HCT116 (cell line): ENCODE results near the gene CLRN3. TPM values are rescaled to one million over a fixed set of nuclear protein-coding genes. Genes with fewer than 3 reads are reported as not detected.

Experiments
- ATAC-seq: fragments of 200-7000 bp; cut with Tn5 transposase; 2 replicates; pipeline ENCODE4 v1.9.1; 2020; ENCODE audit warnings: mild to moderate bottlenecking, moderate library complexity
- BruUV-seq: library from RNA; stranded (reverse); fragments of 400-500 nt; replicated peaks from 2 replicates; lab custom pipeline; 2021; lab: Mats Ljungman, UMichigan
- CTCF ChIA-PET: fragments of 300-600 bp; sonication (Branson Sonifier 250); formaldehyde crosslinking; loops from one replicate; lab custom pipeline; 2021; ENCODE audit warnings: antibody characterized with exemption; lab: Charles Lee
- POLR2A ChIA-PET: fragments of 300-600, 350-600 bp; sonication (Branson Sonifier 250); formaldehyde crosslinking; loops from one replicate; lab custom pipeline; 2021; ENCODE audit warnings: antibody characterized with exemption; lab: Charles Lee
- RAD21 ChIA-PET, 2 experiments: fragments of 300-600 bp; sonication (Branson Sonifier 250); formaldehyde crosslinking; loops; one replicate each; lab custom pipeline; 2023; ENCODE audit warnings: low total read pairs in 2 of 2; ENCODE audit not compliant: uncharacterized antibody in 2 of 2, unreplicated experiment in 2 of 2, low non-redundant PET in 1 of 2; lab: Charles Lee
- DNase-seq: peaks from one replicate; pipeline ENCODE4 v3.0.0-alpha.2; 2010; ENCODE audit warnings: low read depth, low spot score
- H2AFZ ChIP-seq: fragments of 200-600 bp; shearing (Covaris generic), sonication (generic); 2 replicates; pipeline ENCODE4 v1.6.1; 2017; ENCODE audit warnings: low read depth, mixed run types, mixed read lengths, antibody characterized with exemption, low read length; ENCODE audit not compliant: poor library complexity, severe bottlenecking
- H3K27ac ChIP-seq: 2 replicates; pipeline ENCODE4 v1.5.1; 2012; ENCODE audit warnings: low read depth, low read length
- H3K27me3 ChIP-seq: fragments of 200-600 bp; sonication (generic); 2 replicates; pipeline ENCODE4 v1.6.1; 2016; ENCODE audit warnings: mixed run types, low read length, mixed read lengths; ENCODE audit not compliant: insufficient read depth
- H3K36me3 ChIP-seq, 2 experiments: fragments of 200-500 bp in 1 of 2; fragments of 200-600 bp in 1 of 2; sonication (Bioruptor generic) in 1 of 2; sonication (generic) in 1 of 2; 2 replicates each; pipeline versions ENCODE4 v1.5.1 to v1.6.1; 2014 to 2016; ENCODE audit warnings: low read length in 2 of 2, inconsistent platforms in 1 of 2, mixed read lengths in 1 of 2, mixed run types in 1 of 2; ENCODE audit not compliant: insufficient read depth in 2 of 2, control insufficient read depth in 1 of 2
- H3K4me1 ChIP-seq, 2 experiments: fragments of 200-600 bp in 1 of 2; sonication (generic) in 1 of 2; 2 replicates each; pipeline versions ENCODE4 v1.5.1 to v1.6.1; 2012 to 2017; ENCODE audit warnings: low read length in 2 of 2, inconsistent platforms in 1 of 2, mild to moderate bottlenecking in 1 of 2, mixed read lengths in 1 of 2, mixed run types in 1 of 2, moderate library complexity in 1 of 2; ENCODE audit not compliant: insufficient read depth in 2 of 2, control insufficient read depth in 1 of 2
- H3K4me2 ChIP-seq: fragments of 200-600 bp; sonication (generic); 2 replicates; pipeline ENCODE4 v1.6.1; 2017; ENCODE audit warnings: mixed run types, low read length, mixed read lengths
- H3K4me3 ChIP-seq, 2 experiments: fragments of 200-600 bp in 1 of 2; sonication (generic) in 1 of 2; replicated peaks in 1 of 2; 2 replicates each; pipeline ENCODE4 v1.5.1; 2011 to 2016; ENCODE audit warnings: low read length in 2 of 2, control low read depth in 1 of 2, low read depth in 1 of 2, mild to moderate bottlenecking in 1 of 2, mixed read lengths in 1 of 2, mixed run types in 1 of 2
- H3K79me2 ChIP-seq: fragments of 200-600 bp; sonication (generic); 2 replicates; pipeline ENCODE4 v1.6.1; 2017; ENCODE audit warnings: mild to moderate bottlenecking, mixed run types, low read length, moderate library complexity, mixed read lengths; ENCODE audit not compliant: insufficient read depth
- H3K9ac ChIP-seq: fragments of 200-600 bp; sonication (generic); 2 replicates; pipeline ENCODE4 v1.6.1; 2016; ENCODE audit warnings: low read length, mixed read lengths
- H3K9me2 ChIP-seq: fragments of 200-600 bp; sonication (generic), shearing (Covaris generic); 2 replicates; pipeline ENCODE4 v1.6.1; 2017; ENCODE audit warnings: mixed run types, mild to moderate bottlenecking, moderate library complexity; ENCODE audit not compliant: insufficient read depth
- H3K9me3 ChIP-seq, 2 experiments: fragments of 200-500 bp in 1 of 2; fragments of 200-600 bp in 1 of 2; sonication (Bioruptor generic) in 1 of 2; sonication (generic) in 1 of 2; 2 replicates each; pipeline ENCODE4 v1.6.1; 2014 to 2017; ENCODE audit warnings: low read length in 2 of 2, mixed read lengths in 2 of 2, inconsistent platforms in 1 of 2, low read depth in 1 of 2, mild to moderate bottlenecking in 1 of 2, mixed run types in 1 of 2, moderate library complexity in 1 of 2; ENCODE audit not compliant: control insufficient read depth in 1 of 2, insufficient read depth in 1 of 2
- H4K20me1 ChIP-seq: fragments of 200-600 bp; sonication (generic), shearing (Covaris generic); 2 replicates; pipeline ENCODE4 v1.6.1; 2017; ENCODE audit warnings: mixed run types, mild to moderate bottlenecking, moderate library complexity; ENCODE audit not compliant: insufficient read depth
- CBX3 ChIP-seq: IDR thresholded peaks from 2 replicates; pipeline ENCODE4 v1.6.1; 2012; ENCODE audit warnings: low read depth
- EZH2 ChIP-seq: fragments of 200-600 bp; sonication (generic); IDR thresholded peaks from 2 replicates; pipeline ENCODE4 v1.6.1; 2017; ENCODE audit warnings: antibody characterized with exemption, mixed run types
- EZH2phosphoT487 ChIP-seq: fragments of 200-600 bp; IDR thresholded peaks from 2 replicates; pipeline ENCODE4 v1.6.1; 2018; ENCODE audit warnings: antibody characterized with exemption, borderline replicate concordance
- FOSL1 ChIP-seq: IDR thresholded peaks from 2 replicates; pipeline ENCODE4 v1.6.1; 2012; ENCODE audit warnings: low read depth
- JUND ChIP-seq: IDR thresholded peaks from 2 replicates; pipeline ENCODE4 v1.6.1; 2012
- POLR2A ChIP-seq: IDR thresholded peaks from 2 replicates; pipeline ENCODE4 v1.7.0; 2011; ENCODE audit warnings: borderline replicate concordance; ENCODE audit not compliant: insufficient read depth, insufficient read length; ENCODE audit errors: extremely low read depth
- RAD21 ChIP-seq: IDR thresholded peaks from 2 replicates; pipeline ENCODE4 v1.6.1; 2012; ENCODE audit warnings: low read depth, mild to moderate bottlenecking
- SIN3A ChIP-seq: IDR thresholded peaks from 2 replicates; pipeline ENCODE4 v1.6.1; 2012; ENCODE audit warnings: low read depth
- TCF7L2 ChIP-seq: IDR thresholded peaks from 2 replicates; pipeline ENCODE4 v1.7.0; 2011; ENCODE audit warnings: borderline replicate concordance, inconsistent platforms; ENCODE audit not compliant: insufficient read depth, insufficient read length; ENCODE audit errors: extremely low read depth
- YY1 ChIP-seq: IDR thresholded peaks from 2 replicates; pipeline ENCODE4 v1.6.1; 2011; ENCODE audit warnings: low read length, low read depth, moderate library complexity, mild to moderate bottlenecking; ENCODE audit not compliant: insufficient replicate concordance; ENCODE audit errors: extremely low read depth
- ZFX ChIP-seq: fragments of 450-650 bp; IDR thresholded peaks from 2 replicates; pipeline ENCODE4 v1.6.1; 2017
- ZNF274 ChIP-seq: fragments of 200-500 bp; sonication (Bioruptor generic); IDR thresholded peaks from 2 replicates; pipeline ENCODE4 v1.6.1; 2014; ENCODE audit warnings: mild to moderate bottlenecking, low read depth, low read length, inconsistent platforms
- intact Hi-C: fragments of 100-400 bp; cut with micrococcal nuclease; formaldehyde crosslinking; loops from 2 replicates; pipeline ENCODE4 v1.10.0; 2022
- total RNA-seq: library from RNA; stranded (reverse); gene quantifications from one replicate; pipeline ENCODE4 v1.2.1, GENCODE V29; 2021; ENCODE audit not compliant: unreplicated experiment
- TF ChIP-seq, protein P1 (sequence below): IDR thresholded peaks from 2 replicates; pipeline ENCODE4 v1.6.1; 2012
- TF ChIP-seq, protein P2 (sequence below): IDR thresholded peaks from 2 replicates; pipeline ENCODE4 v1.6.1; 2011; ENCODE audit warnings: mild to moderate bottlenecking, low read length, moderate library complexity; ENCODE audit not compliant: insufficient replicate concordance; ENCODE audit errors: extremely low read depth
- TF ChIP-seq, protein P3 (sequence below): IDR thresholded peaks from 2 replicates; pipeline ENCODE4 v1.6.1; 2012
- TF ChIP-seq, protein P4 (sequence below), 3 experiments: fragments of 200-600 bp in 1 of 3; sonication (generic) in 1 of 3; IDR thresholded peaks in 2 of 3; conservative IDR thresholded peaks in 1 of 3; 2 replicates each; pipeline ENCODE4 v1.5.1; 2012 to 2017; ENCODE audit warnings: low read depth in 2 of 3, low read length in 2 of 3, antibody characterized with exemption in 1 of 3, borderline replicate concordance in 1 of 3, control low read depth in 1 of 3, mild to moderate bottlenecking in 1 of 3, mixed read lengths in 1 of 3, mixed run types in 1 of 3, moderate library complexity in 1 of 3; ENCODE audit not compliant: insufficient read depth in 1 of 3

The CLRN3 gene
- total RNA-seq, 1 experiment from 2014 or later, result 0.39 TPM

DNA sequence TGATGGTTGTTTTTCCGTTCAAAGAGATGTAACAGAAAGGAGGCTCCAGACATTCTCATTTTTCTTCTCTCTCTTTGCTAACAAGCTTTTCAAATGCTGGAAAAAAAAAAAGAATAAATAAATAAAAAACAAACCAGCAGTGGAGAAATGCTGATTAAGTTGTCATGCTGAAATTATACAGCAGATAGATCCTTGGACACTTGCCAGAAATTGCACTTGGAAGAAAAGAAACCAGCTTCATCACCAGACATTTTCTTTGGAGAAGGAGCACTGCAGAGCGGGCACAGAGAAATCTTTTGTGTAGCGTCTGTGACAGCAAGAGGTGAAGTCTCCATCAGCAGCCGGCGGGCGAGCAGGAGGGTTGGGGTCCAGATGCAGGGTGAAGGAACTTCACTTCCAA lies 55.8 kb downstream of the CLRN3 start:
- CTCF ChIA-PET, result interaction anchor here (1.8 kb wide), 1 partner anchor 17 kb away, joined by 4 read pairs; no protein-coding TSS in a partner anchor
- H3K36me3 ChIP-seq, result no peaks in the 10 kb centered on the region
- BruUV-seq, result no TSS peak
- TF ChIP-seq RAD21 (no peak), YY1 (no peak), TCF7L2 (no peak)
- TF ChIP-seq, protein P1, sequence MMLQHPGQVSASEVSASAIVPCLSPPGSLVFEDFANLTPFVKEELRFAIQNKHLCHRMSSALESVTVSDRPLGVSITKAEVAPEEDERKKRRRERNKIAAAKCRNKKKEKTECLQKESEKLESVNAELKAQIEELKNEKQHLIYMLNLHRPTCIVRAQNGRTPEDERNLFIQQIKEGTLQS, result no peak
- TF ChIP-seq, protein P2, sequence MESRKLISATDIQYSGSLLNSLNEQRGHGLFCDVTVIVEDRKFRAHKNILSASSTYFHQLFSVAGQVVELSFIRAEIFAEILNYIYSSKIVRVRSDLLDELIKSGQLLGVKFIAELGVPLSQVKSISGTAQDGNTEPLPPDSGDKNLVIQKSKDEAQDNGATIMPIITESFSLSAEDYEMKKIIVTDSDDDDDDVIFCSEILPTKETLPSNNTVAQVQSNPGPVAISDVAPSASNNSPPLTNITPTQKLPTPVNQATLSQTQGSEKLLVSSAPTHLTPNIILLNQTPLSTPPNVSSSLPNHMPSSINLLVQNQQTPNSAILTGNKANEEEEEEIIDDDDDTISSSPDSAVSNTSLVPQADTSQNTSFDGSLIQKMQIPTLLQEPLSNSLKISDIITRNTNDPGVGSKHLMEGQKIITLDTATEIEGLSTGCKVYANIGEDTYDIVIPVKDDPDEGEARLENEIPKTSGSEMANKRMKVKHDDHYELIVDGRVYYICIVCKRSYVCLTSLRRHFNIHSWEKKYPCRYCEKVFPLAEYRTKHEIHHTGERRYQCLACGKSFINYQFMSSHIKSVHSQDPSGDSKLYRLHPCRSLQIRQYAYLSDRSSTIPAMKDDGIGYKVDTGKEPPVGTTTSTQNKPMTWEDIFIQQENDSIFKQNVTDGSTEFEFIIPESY, result no peak
- TF ChIP-seq, all 23 proteins: peak for 0
- ATAC-seq (no peak), DNase-seq (no peak)
- no peaks in the 10 kb centered on the region for H3K4me1 ChIP-seq
- no peaks in the 10 kb centered on the region for H3K9me2 ChIP-seq
- RAD21 ChIA-PET, result interaction anchor here in 1 of 2 experiments (0.6 kb wide), 1 partner anchor 70 kb away, joined by 3 read pairs; the partner anchor contains the start of gene PTPRE
- POLR2A ChIA-PET, result no interaction called here
- peaks cover 67% of the 10 kb centered on the region for H3K27me3 ChIP-seq
- H3K27ac ChIP-seq, result no peak overlapping the region
- no peak overlapping the region for H3K4me3 ChIP-seq
- H3K4me2 ChIP-seq, result no peak overlapping the region
- intact Hi-C loops, result no loop called here
- no peak overlapping the region for H2AFZ ChIP-seq
- no peaks in the 10 kb centered on the region for H3K9me3 ChIP-seq
- no peaks in the 10 kb centered on the region for H3K79me2 ChIP-seq
- no peak overlapping the region for H3K9ac ChIP-seq
- no peaks in the 10 kb centered on the region for H4K20me1 ChIP-seq

DNA sequence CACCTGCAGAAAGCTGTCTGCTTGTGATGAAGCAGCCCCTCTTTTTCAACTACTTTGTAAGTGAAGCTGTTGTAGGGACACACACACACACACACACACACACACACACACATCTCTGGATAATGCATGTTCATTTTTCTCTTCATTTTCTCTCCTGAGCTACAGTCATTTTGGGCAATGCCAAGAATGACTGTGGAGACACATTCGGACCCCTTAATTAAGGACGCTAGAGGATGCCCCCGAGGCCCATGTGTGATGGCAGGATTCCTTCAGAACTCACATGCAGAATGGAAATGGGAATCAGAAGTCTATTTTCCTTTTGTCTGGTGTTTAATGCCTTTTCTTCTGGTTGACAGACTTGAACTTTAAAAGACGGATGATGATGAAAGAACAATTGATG lies 56.6 kb downstream of the CLRN3 start:
- no peak overlapping the region for H3K27ac ChIP-seq
- ATAC-seq, result no peak
- H2AFZ ChIP-seq, result no peak overlapping the region
- no peak overlapping the region for H3K4me3 ChIP-seq
- H3K79me2 ChIP-seq, result no peaks in the 10 kb centered on the region
- no TSS peak for BruUV-seq
- ChIA-PET RAD21 (interaction anchor here in 1 of 2 experiments (0.6 kb wide), 1 partner anchor 71 kb away, joined by 3 read pairs; the partner anchor contains the start of gene PTPRE), CTCF (no interaction called here), POLR2A (no interaction called here)
- no peaks in the 10 kb centered on the region for H3K36me3 ChIP-seq
- no peak overlapping the region for H3K4me2 ChIP-seq
- DNase-seq, result no peak
- H3K9ac ChIP-seq, result no peak overlapping the region
- intact Hi-C loops, result no loop called here
- no peaks in the 10 kb centered on the region for H3K9me2 ChIP-seq
- no peaks in the 10 kb centered on the region for H4K20me1 ChIP-seq
- H3K4me1 ChIP-seq, result no peaks in the 10 kb centered on the region
- peaks cover 67% of the 10 kb centered on the region for H3K27me3 ChIP-seq
- no peaks in the 10 kb centered on the region for H3K9me3 ChIP-seq
- TF ChIP-seq SIN3A (no peak), CBX3 (no peak), JUND (no peak), ZNF274 (no peak), EZH2phosphoT487 (no peak), RAD21 (no peak), POLR2A (no peak), FOSL1 (no peak), EZH2 (no peak), YY1 (no peak), ZFX (no peak)
- TF ChIP-seq, protein P3, sequence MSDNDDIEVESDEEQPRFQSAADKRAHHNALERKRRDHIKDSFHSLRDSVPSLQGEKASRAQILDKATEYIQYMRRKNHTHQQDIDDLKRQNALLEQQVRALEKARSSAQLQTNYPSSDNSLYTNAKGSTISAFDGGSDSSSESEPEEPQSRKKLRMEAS, result no peak
- TF ChIP-seq, protein P1, result no peak
- TF ChIP-seq, protein P4, sequence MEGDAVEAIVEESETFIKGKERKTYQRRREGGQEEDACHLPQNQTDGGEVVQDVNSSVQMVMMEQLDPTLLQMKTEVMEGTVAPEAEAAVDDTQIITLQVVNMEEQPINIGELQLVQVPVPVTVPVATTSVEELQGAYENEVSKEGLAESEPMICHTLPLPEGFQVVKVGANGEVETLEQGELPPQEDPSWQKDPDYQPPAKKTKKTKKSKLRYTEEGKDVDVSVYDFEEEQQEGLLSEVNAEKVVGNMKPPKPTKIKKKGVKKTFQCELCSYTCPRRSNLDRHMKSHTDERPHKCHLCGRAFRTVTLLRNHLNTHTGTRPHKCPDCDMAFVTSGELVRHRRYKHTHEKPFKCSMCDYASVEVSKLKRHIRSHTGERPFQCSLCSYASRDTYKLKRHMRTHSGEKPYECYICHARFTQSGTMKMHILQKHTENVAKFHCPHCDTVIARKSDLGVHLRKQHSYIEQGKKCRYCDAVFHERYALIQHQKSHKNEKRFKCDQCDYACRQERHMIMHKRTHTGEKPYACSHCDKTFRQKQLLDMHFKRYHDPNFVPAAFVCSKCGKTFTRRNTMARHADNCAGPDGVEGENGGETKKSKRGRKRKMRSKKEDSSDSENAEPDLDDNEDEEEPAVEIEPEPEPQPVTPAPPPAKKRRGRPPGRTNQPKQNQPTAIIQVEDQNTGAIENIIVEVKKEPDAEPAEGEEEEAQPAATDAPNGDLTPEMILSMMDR (IDR thresholded peaks at IDR 0.05 in 2 of 3, conservative IDR thresholded peaks at IDR 0.05 in 1 of 3; ENCODE audit: borderline replicate concordance in 1 of 3, insufficient read depth in 1 of 3, low read depth in 2 of 3, low read length in 2 of 3), result no peak
